Tibial artery (tissue), 4 donors: ENCODE data around the gene PAPPA2.

ENCODE experiments used
- DNase-seq, 2 donors: peaks; one replicate each; pipeline ENCODE4 v3.0.0-alpha.2; 2019
- H3K27ac ChIP-seq, 2 donors: fragments of 200-600 bp; sonication (generic) in 1 of 2; 1 replicate in 1 of 2; 2 replicates in 1 of 2; pipeline ENCODE4 v1.5.1; 2018 to 2019; ENCODE audit warnings: mild to moderate bottlenecking in 1 of 2
- H3K27me3 ChIP-seq, 2 donors: fragments of 200-600 bp; sonication (generic) in 1 of 2; one replicate each; pipeline versions ENCODE4 v1.5.1 to v1.6.0; 2016 to 2019
- H3K36me3 ChIP-seq, 3 donors: fragments of 200-600 bp; sonication (generic) in 2 of 3; one replicate each; pipeline ENCODE4 v1.5.1; 2016 to 2019; ENCODE audit warnings: mild to moderate bottlenecking in 2 of 3
- H3K4me1 ChIP-seq, 4 donors: fragments of 200-600 bp; sonication (generic) in 2 of 4; 1 replicate in 3 of 4; 2 replicates in 1 of 4; pipeline ENCODE4 v1.5.1; 2016 to 2019
- H3K4me3 ChIP-seq, 2 donors: fragments of 200-600 bp; sonication (generic) in 1 of 2; 1 replicate in 1 of 2; 2 replicates in 1 of 2; pipeline ENCODE4 v1.5.1; 2018 to 2019; ENCODE audit warnings: mild to moderate bottlenecking in 2 of 2
- H3K9me3 ChIP-seq, 3 donors: fragments of 200-600 bp; sonication (generic) in 1 of 3; one replicate each; pipeline ENCODE4 v1.5.1; 2016 to 2019
- intact Hi-C: fragments of 100-400 bp; cut with DNase I; formaldehyde crosslinking; loops from one replicate; pipeline ENCODE4 v1.15.0; 2023; ENCODE audit warnings: low total_unique reads
- TF ChIP-seq, protein P1 (sequence below), 2 experiments: fragments of 200-600 bp in 1 of 2; fragments of 450-650 bp in 1 of 2; IDR thresholded peaks; one replicate each; pipeline ENCODE4 v1.5.1; 2017 to 2019; ENCODE audit warnings: antibody characterized with exemption in 2 of 2, mild to moderate bottlenecking in 1 of 2, moderate library complexity in 1 of 2

The PAPPA2 gene

DNA sequence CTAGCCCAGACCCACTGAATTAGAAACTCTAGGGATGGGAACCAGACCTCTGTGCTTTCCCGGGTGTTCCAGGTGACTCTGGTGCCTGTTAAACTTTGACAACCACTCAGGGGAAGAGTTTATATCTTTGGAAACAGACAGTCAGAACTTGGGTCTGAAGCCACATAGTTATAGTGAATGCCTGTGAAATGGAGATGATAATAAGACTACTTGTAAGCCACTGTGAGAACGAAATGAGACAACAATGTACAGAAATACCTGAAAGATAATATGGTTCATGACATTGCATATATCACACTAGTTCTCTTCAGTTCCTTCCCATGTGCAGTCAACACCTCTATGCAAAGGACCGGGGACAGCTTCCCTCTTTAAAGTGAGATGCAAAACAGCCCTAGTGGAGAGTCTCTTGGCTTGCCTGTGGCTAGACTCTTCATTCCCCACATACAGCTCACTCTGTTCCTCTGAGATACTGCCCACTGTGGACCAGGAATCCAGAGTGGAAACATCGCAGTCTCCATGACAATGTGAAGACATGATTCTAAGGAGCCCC is 414.1 kb downstream of the PAPPA2 start:
- Histone ChIP-seq H3K4me3 (no peak overlapping the region), H3K36me3 (no peaks in the 10 kb centered on the region), H3K27me3 (no peaks in the 10 kb centered on the region), H3K4me1 (peaks cover 0 to 3% (median 0%) of the 10 kb centered on the region in 4 donors), H3K27ac (no peak overlapping the region), H3K9me3 (no peaks in the 10 kb centered on the region)
- intact Hi-C loops, result loop anchor here (10.0 kb wide), 1 partner anchor 322 kb away; no protein-coding TSS in a partner anchor
- DNase-seq, result no peak
- TF ChIP-seq, protein P1, sequence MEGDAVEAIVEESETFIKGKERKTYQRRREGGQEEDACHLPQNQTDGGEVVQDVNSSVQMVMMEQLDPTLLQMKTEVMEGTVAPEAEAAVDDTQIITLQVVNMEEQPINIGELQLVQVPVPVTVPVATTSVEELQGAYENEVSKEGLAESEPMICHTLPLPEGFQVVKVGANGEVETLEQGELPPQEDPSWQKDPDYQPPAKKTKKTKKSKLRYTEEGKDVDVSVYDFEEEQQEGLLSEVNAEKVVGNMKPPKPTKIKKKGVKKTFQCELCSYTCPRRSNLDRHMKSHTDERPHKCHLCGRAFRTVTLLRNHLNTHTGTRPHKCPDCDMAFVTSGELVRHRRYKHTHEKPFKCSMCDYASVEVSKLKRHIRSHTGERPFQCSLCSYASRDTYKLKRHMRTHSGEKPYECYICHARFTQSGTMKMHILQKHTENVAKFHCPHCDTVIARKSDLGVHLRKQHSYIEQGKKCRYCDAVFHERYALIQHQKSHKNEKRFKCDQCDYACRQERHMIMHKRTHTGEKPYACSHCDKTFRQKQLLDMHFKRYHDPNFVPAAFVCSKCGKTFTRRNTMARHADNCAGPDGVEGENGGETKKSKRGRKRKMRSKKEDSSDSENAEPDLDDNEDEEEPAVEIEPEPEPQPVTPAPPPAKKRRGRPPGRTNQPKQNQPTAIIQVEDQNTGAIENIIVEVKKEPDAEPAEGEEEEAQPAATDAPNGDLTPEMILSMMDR (IDR thresholded peaks at IDR 0.05), result no peak

GRCh38 chr1:176877557-176877956 is 414.6 kb downstream of the PAPPA2 start:
- Histone ChIP-seq H3K27me3 (no peaks in the 10 kb centered on the region), H3K27ac (no peak overlapping the region), H3K36me3 (no peaks in the 10 kb centered on the region), H3K9me3 (no peaks in the 10 kb centered on the region), H3K4me3 (no peak overlapping the region), H3K4me1 (peaks cover 0 to 3% (median 0%) of the 10 kb centered on the region in 4 donors)
- TF ChIP-seq, protein P1 (IDR thresholded peaks at IDR 0.05), result no peak
- DNase-seq, result no peak
- intact Hi-C loops, result loop anchor here (10.0 kb wide), 1 partner anchor 323 kb away; no protein-coding TSS in a partner anchor

GRCh38 chr1:176878750-176879536 is 416.0 kb downstream of the PAPPA2 start:
- peaks cover 0 to 3% (median 0%) of the 10 kb centered on the region in 4 donors for H3K4me1 ChIP-seq
- TF ChIP-seq, protein P1 (IDR thresholded peaks at IDR 0.05), result no peak
- no peaks in the 10 kb centered on the region for H3K27me3 ChIP-seq
- H3K36me3 ChIP-seq, result no peaks in the 10 kb centered on the region
- no peak overlapping the region for H3K4me3 ChIP-seq
- H3K27ac ChIP-seq, result no peak overlapping the region
- H3K9me3 ChIP-seq, result no peaks in the 10 kb centered on the region
- intact Hi-C loops, result loop anchor here (10.0 kb wide), 1 partner anchor 324 kb away; no protein-coding TSS in a partner anchor
- no peak for DNase-seq

- intact Hi-C loops, result loop anchor here (10.0 kb wide), 2 partner anchors 325 to 505 kb away; no protein-coding TSS in a partner anchor
- Histone ChIP-seq H3K27ac (no peak overlapping the region), H3K27me3 (no peaks in the 10 kb centered on the region), H3K4me3 (no peak overlapping the region), H3K36me3 (no peaks in the 10 kb centered on the region), H3K4me1 (peaks cover 0 to 3% (median 0%) of the 10 kb centered on the region in 4 donors), H3K9me3 (no peaks in the 10 kb centered on the region)
- no peak for DNase-seq
- TF ChIP-seq, protein P1 (IDR thresholded peaks at IDR 0.05), result no peak
Measured at GRCh38 chr1:176879784-176880620, 417.0 kb downstream of the PAPPA2 start.

DNA sequence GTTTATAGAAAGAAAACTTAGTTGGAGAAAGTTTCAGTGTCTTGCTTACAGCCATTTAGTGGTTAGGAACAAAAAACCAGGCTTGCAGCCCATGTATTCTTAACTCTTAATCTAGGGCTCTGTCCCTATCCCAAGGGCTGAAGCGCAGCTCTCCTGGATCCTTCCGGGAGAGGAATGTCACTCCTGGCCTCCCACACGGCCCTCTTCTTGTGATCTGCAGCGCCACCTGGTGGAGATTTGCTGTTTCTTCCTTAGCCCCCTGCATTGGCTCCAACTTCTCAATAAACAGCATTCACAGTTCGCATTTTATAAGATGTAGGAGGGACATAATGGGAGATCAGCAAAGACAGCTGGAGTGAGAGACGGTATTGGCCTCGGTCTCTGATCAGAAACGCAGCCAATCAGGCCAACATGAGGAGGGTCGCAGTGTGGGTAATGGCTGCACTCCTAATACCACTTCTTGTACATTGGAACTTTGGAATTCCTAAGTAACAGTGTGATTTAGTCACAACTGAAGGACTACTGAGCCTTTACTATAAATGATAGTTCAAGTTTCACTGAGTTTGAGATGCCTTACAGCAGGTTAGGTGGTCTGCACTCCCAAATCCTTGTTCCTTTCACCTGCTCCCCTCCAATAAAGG is 418.1 kb downstream of the PAPPA2 start:
- no peak overlapping the region for H3K27ac ChIP-seq
- H3K4me3 ChIP-seq, result no peak overlapping the region
- intact Hi-C loops, result loop anchor here (10.0 kb wide), 1 partner anchor 506 kb away; no protein-coding TSS in a partner anchor
- no peaks in the 10 kb centered on the region for H3K27me3 ChIP-seq
- DNase-seq, result peak; percentile 39 to 72
- TF ChIP-seq, protein P1 (IDR thresholded peaks at IDR 0.05), result peak; percentile 71 to 73
- H3K4me1 ChIP-seq, result peaks cover 0 to 3% (median 0%) of the 10 kb centered on the region in 4 donors
- H3K9me3 ChIP-seq, result no peaks in the 10 kb centered on the region
- no peaks in the 10 kb centered on the region for H3K36me3 ChIP-seq
